Loucy (cell line): Measurements from ENCODE around the gene MGMT.

Experiments used
- H2AFZ ChIP-seq: fragments of 200-600 bp; sonication (generic); 2 replicates; pipeline ENCODE4 v1.6.0; 2016; ENCODE audit warnings: antibody characterized with exemption, mild to moderate bottlenecking, low read length, moderate library complexity
- H3F3A ChIP-seq: fragments of 200-600 bp; 2 replicates; pipeline ENCODE4 v1.6.0; 2016; ENCODE audit warnings: antibody characterized with exemption, low read depth, mild to moderate bottlenecking
- H3K27me3 ChIP-seq: fragments of 200-600 bp; sonication (generic); 2 replicates; pipeline ENCODE4 v1.6.1; 2014; ENCODE audit warnings: low read length, mild to moderate bottlenecking; ENCODE audit not compliant: insufficient read depth, poor library complexity, severe bottlenecking
- H3K36me3 ChIP-seq: fragments of 200-600 bp; sonication (generic); 2 replicates; pipeline ENCODE4 v1.6.1; 2016; ENCODE audit warnings: low read length; ENCODE audit not compliant: insufficient read depth
- H3K4me1 ChIP-seq: fragments of 200-600 bp; sonication (generic); 2 replicates; pipeline ENCODE4 v1.5.1; 2014; ENCODE audit warnings: low read length, mild to moderate bottlenecking; ENCODE audit not compliant: insufficient read depth, poor library complexity, severe bottlenecking
- H3K4me2 ChIP-seq: fragments of 200-600 bp; sonication (generic); 2 replicates; pipeline ENCODE4 v1.6.0; 2014; ENCODE audit warnings: antibody characterized with exemption, low read length, low read depth, mild to moderate bottlenecking; ENCODE audit not compliant: poor library complexity, severe bottlenecking
- H3K4me3 ChIP-seq: fragments of 200-600 bp; sonication (generic); 2 replicates; pipeline ENCODE4 v1.5.1; 2014; ENCODE audit warnings: low read length, mild to moderate bottlenecking, mixed read lengths; ENCODE audit not compliant: poor library complexity, severe bottlenecking
- H3K79me2 ChIP-seq: fragments of 200-600 bp; sonication (generic); 2 replicates; pipeline ENCODE4 v1.6.1; 2014; ENCODE audit warnings: low read length; ENCODE audit not compliant: insufficient read depth
- H3K9ac ChIP-seq: fragments of 200-600 bp; sonication (generic); 2 replicates; pipeline ENCODE4 v1.6.0; 2014; ENCODE audit warnings: mild to moderate bottlenecking, low read depth, low read length, moderate library complexity; ENCODE audit not compliant: poor library complexity, severe bottlenecking
- H3K9me2 ChIP-seq: fragments of 200-600 bp; sonication (generic); replicated peaks from 2 replicates; pipeline ENCODE4 v1.6.1; 2016; ENCODE audit warnings: low read depth, low read length, mixed read lengths
- H3K9me3 ChIP-seq: fragments of 200-600 bp; sonication (generic); 2 replicates; pipeline ENCODE4 v1.6.1; 2014; ENCODE audit warnings: mild to moderate bottlenecking, antibody characterized with exemption, low read length, low read depth; ENCODE audit not compliant: insufficient read depth
- H4K20me1 ChIP-seq: fragments of 200-600 bp; sonication (generic); 2 replicates; pipeline ENCODE4 v1.6.0; 2014; ENCODE audit warnings: antibody characterized with exemption, low read length, mild to moderate bottlenecking; ENCODE audit not compliant: insufficient read depth, poor library complexity, severe bottlenecking
- CTCF ChIP-seq: fragments of 200-600 bp; sonication (generic); conservative IDR thresholded peaks from 2 replicates; pipeline ENCODE4 v1.5.1; 2014; ENCODE audit warnings: mild to moderate bottlenecking, antibody characterized with exemption, low read length
- EZH2phosphoT487 ChIP-seq: fragments of 200-600 bp; IDR thresholded peaks from 2 replicates; pipeline ENCODE4 v1.6.1; 2018; ENCODE audit warnings: antibody characterized with exemption, mild to moderate bottlenecking, moderate library complexity, borderline replicate concordance

MGMT gene

GRCh38 chr10:129761197-129761972, 294.3 kb downstream of the MGMT start:
- TF ChIP-seq CTCF (no peak), EZH2phosphoT487 (no peak)
- peaks cover 13% of the 10 kb centered on the region; the same call in 1 of the 2 replicates for H3K36me3 ChIP-seq

DNA sequence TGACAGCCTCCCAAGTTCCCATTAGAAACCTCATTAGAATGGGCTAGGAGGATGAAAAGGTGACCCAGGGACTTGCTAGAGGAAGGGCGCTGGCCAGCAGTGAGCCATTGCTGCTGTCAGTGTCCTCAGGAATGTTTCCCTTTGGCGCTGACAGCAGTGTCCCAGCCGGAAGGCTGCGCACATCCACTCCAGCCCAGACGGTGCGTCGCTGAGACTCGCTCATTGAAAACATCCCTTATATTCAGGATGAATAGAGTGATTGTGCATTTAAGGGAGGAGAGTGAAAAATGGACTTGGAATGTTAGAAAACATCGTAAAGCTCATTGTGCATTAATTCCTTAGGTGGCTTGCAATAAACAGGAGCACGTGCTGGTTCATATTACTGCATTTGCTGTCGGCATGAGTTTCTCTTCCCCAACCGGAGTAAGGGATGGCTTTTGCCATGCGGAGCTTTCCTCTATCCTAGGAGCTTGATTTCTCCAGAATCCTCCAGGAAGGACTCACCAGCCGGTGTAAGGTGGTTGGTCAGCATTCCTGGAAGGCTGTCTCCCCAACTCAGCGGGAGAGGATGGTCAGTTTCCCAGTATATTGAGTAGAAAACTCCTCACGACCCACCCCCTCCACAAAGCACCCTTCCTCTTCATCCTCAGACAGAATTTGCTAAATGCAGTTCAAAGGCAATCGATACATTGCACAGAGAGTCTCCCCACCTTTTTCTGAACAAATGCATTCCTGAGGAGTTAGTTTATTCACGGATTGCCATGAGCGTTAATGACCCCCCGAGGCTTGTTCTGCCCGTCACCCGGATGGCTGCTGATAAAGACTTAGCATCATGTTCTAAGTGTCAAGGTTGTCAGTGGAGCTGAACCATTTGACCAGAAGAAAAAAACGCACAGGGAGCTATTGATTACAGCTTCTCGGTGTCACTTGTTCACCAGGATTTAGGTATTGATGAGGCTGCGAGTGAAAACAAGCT, 295.2 kb downstream of the MGMT start:
- Histone ChIP-seq H3K9ac (no peak overlapping the region), H2AFZ (no peak overlapping the region), H4K20me1 (no peaks in the 10 kb centered on the region), H3K36me3 (peaks cover 13% of the 10 kb centered on the region; the same call in 1 of the 2 replicates), H3K9me3 (no peaks in the 10 kb centered on the region), H3F3A (no peaks in the 10 kb centered on the region), H3K9me2 (no peaks in the 10 kb centered on the region), H3K27me3 (no peaks in the 10 kb centered on the region), H3K79me2 (no peaks in the 10 kb centered on the region), H3K4me2 (no peak overlapping the region), H3K4me3 (no peak overlapping the region), H3K4me1 (no peaks in the 10 kb centered on the region)
- no peak for TF ChIP-seq EZH2phosphoT487
- TF ChIP-seq CTCF: no peak

More at GRCh38 chr10:129761197-129761972, 294.3 kb downstream of the MGMT start:
- Histone ChIP-seq H3K4me3 (no peak overlapping the region), H3K4me2 (no peak overlapping the region), H3K9me2 (no peaks in the 10 kb centered on the region), H3K79me2 (no peaks in the 10 kb centered on the region), H3K9me3 (no peaks in the 10 kb centered on the region), H4K20me1 (no peaks in the 10 kb centered on the region), H3K9ac (no peak overlapping the region), H3F3A (no peaks in the 10 kb centered on the region), H2AFZ (no peak overlapping the region), H3K4me1 (no peaks in the 10 kb centered on the region), H3K27me3 (no peaks in the 10 kb centered on the region)

GRCh38 chr10:129764011-129764900, 297.2 kb downstream of the MGMT start:
- H3K9me2 ChIP-seq: no peaks in the 10 kb centered on the region
- H2AFZ ChIP-seq: no peak overlapping the region
- H3K9me3 ChIP-seq: no peaks in the 10 kb centered on the region
- H3K79me2 ChIP-seq: no peaks in the 10 kb centered on the region
- H3K9ac ChIP-seq: no peak overlapping the region
- TF ChIP-seq CTCF (no peak), EZH2phosphoT487 (no peak)
- H3K36me3 ChIP-seq: peaks cover 7% of the 10 kb centered on the region; the same call in 1 of the 2 replicates
- no peaks in the 10 kb centered on the region for H4K20me1 ChIP-seq
- H3K4me2 ChIP-seq: no peak overlapping the region
- no peaks in the 10 kb centered on the region for H3K4me1 ChIP-seq
- H3K4me3 ChIP-seq: no peak overlapping the region
- no peaks in the 10 kb centered on the region for H3K27me3 ChIP-seq
- H3F3A ChIP-seq: no peaks in the 10 kb centered on the region
